Measurements from ENCODE around the gene STK24.

DNA sequence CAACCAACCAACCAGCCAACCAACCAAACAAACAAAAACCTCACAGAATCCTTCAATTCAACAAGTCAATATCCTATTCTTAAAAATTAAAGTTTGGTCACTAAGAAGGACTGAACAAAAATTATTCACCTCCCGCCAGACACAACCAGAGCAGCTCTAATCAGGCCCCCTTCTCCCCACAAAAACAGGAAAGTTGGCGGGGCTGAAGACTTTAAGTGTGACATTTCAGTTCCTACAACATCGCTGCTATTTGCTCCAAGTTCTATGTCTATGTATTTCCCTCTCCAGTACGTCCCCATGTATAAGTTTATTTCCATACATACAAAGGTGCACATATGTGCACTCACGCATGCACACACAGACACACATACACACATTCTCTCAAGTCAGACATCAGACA lies 32.8 kb upstream of the STK24 start:
- TF ChIP-seq, protein P1, sequence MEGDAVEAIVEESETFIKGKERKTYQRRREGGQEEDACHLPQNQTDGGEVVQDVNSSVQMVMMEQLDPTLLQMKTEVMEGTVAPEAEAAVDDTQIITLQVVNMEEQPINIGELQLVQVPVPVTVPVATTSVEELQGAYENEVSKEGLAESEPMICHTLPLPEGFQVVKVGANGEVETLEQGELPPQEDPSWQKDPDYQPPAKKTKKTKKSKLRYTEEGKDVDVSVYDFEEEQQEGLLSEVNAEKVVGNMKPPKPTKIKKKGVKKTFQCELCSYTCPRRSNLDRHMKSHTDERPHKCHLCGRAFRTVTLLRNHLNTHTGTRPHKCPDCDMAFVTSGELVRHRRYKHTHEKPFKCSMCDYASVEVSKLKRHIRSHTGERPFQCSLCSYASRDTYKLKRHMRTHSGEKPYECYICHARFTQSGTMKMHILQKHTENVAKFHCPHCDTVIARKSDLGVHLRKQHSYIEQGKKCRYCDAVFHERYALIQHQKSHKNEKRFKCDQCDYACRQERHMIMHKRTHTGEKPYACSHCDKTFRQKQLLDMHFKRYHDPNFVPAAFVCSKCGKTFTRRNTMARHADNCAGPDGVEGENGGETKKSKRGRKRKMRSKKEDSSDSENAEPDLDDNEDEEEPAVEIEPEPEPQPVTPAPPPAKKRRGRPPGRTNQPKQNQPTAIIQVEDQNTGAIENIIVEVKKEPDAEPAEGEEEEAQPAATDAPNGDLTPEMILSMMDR (IDR thresholded peaks at IDR 0.05; ENCODE audit: low read depth, low read length, poor library complexity, severe bottlenecking), result no peak
- TF ChIP-seq EZH2phosphoT487 (IDR thresholded peaks at IDR 0.05; ENCODE audit: borderline replicate concordance, low read length), result no peak
